Heart left ventricle (tissue), 13 donors: Measurements from ENCODE around the gene COPS2.

Experiments
- POLR2A ChIP-seq, 2 donors: fragments of 450-650 bp; IDR thresholded peaks; one replicate each; pipeline ENCODE4 v1.6.1; 2017; ENCODE audit warnings: antibody characterized with exemption in 2 of 2, mild to moderate bottlenecking in 2 of 2, moderate library complexity in 2 of 2
- TF ChIP-seq, protein P1 (sequence below), 12 donors: fragments of 200-600 bp; sonication (generic) in 4 of 12; IDR thresholded peaks; one replicate each; pipeline versions ENCODE4 v1.5.0 to v1.8.0; 2018 to 2022; ENCODE audit warnings: antibody characterized with exemption in 12 of 12, mild to moderate bottlenecking in 5 of 12
- donor health status: ischemic (EF 13 %, LVEDD 7.1; RV severe dilation, severe dysfunction).
- donor health status: DM: no; HTN: yes; CAD: no.
- donor health status: DM: no; HTN: no; CAD: no.
- donor health status: ischemic (EF 25% LVEDD 6.9; RV normal size, moderate dysfunction).
- donor health status: ischemic (EF 25% LVEDD 5.7; RV mildly dilated, moderate dysfunction).
- donor health status: ischemic (EF 35%, LVEDD 5.7; RV mildly dilated, moderate dysfunction).
- donor health status: nonischemic (EF 11% LVEDD 7.7; RV severe dilation, severe dysfunction).
- donor health status: DM: yes; HTN: yes; CAD: no.
- donor health status: PGD.
- donor health status: ischemic (EF 29% LVEDD 5.4; RV normal size, mild dysfunction).
- donor health status: nonischemic (EF 23%, LVEDD 6.1; RV moderate dilation, normal function).

DNA sequence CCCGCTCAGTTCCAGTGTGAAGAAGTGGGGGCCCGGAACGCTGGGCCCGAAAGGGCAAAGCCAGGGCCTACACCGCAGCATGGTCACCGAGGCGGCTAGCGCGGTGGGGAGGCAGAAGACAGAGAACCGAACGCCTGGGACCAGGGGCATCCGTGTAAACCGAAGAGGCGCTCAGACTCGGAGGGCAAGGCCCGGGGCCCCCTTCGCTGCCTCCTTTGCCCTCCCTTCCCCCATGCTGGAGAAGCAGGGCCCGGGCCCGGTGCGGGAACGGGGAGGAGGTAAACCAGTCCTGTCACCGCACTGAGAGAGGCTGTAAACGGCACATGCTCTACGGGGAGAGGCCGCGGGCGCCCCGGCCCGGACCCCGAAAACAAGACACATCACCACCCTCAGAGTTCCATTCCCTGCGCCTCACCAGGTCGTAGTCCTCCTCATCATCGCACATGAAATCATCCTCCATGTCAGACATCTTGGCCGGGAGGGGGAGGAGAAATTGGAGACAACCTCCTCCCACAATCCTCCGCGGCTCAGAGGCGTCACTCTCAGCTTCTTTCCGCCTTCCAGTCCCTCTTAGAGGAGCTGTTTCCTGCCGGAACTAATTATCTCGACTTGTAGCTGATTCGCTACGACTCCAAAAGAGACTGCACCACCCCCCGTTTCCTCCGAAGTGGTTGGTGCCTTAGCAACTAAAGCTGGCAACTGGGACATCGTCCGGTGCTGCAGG lies at the start of gene COPS2:
- TF ChIP-seq, protein P1, sequence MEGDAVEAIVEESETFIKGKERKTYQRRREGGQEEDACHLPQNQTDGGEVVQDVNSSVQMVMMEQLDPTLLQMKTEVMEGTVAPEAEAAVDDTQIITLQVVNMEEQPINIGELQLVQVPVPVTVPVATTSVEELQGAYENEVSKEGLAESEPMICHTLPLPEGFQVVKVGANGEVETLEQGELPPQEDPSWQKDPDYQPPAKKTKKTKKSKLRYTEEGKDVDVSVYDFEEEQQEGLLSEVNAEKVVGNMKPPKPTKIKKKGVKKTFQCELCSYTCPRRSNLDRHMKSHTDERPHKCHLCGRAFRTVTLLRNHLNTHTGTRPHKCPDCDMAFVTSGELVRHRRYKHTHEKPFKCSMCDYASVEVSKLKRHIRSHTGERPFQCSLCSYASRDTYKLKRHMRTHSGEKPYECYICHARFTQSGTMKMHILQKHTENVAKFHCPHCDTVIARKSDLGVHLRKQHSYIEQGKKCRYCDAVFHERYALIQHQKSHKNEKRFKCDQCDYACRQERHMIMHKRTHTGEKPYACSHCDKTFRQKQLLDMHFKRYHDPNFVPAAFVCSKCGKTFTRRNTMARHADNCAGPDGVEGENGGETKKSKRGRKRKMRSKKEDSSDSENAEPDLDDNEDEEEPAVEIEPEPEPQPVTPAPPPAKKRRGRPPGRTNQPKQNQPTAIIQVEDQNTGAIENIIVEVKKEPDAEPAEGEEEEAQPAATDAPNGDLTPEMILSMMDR (IDR thresholded peaks at IDR 0.05), result peak in 2 of 12 donors; percentile 12 to 17
- peak in 1 of 2 donors; percentile 62 for TF ChIP-seq POLR2A (IDR thresholded peaks at IDR 0.05)
